ENCODE measurements around the gene INSYN1.

INSYN1 gene

GRCh38 chr15:73685981-73686380 is 67.2 kb downstream of the INSYN1 start:
- no peak for DNase-seq (ENCODE audit: low read depth)
